ENCODE data around the gene KCNJ16. TPM values are rescaled to one million over a fixed set of nuclear protein-coding genes. Genes with fewer than 3 reads are reported as not detected.

The KCNJ16 gene
- total and polyA plus RNA-seq, 4 donors = 0.35 to 4.0 (median 1.3) TPM

DNA sequence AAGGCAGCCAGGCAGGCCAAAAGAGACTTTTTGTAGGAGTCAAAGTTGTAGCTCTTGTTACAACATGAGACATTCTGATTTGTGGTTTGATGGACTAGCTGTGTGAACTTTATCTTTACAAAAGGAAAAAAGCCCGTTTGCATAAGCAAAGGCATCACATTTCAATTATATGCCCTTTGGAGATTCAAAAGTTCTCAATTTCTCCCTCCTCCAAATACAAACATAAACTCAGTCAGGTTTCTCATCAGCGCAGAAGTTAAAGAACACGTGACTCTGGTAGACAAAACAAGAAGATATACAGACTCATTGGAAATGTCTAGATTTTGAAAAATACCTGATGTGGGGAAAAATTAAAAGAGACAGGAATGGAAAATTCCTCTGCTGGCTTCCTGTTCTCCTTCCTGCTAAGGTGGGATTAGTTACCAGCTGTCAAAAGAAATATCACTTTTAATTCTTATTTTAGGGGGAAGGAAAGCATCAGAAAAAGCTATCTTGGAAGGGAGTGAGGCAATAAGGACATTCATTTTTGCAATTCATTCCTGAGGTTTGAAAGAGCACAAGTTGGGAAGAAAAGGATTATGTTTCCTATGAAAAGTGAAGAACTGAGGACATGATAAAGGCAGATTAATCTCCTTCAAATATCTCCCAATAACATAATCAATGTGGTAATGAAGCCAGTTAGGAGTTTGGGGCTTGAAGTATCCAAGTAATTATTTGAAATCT is 4.6 kb upstream of the KCNJ16 start:
- no peak for DNase-seq
- Histone ChIP-seq H3K27me3 (ENCODE audit: control insufficient read depth in 3 of 3, insufficient read depth in 3 of 3, low read length in 2 of 3) (no peaks in the 10 kb centered on the region), H3K4me1 (ENCODE audit: control insufficient read depth in 5 of 5, insufficient read depth in 5 of 5, low read length in 5 of 5) (peaks cover 0 to 10% (median 0%) of the 10 kb centered on the region in 5 donors), H3K36me3 (ENCODE audit: control insufficient read depth in 4 of 4, insufficient read depth in 4 of 4, low read length in 4 of 4) (no peaks in the 10 kb centered on the region), H3K9me3 (ENCODE audit: control insufficient read depth in 4 of 4, insufficient read depth in 3 of 4, low read length in 3 of 4) (no peaks in the 10 kb centered on the region), H3K9ac (ENCODE audit: insufficient read depth in 1 of 2, low read length in 2 of 2) (no peak overlapping the region), H3K27ac (ENCODE audit: low read depth in 1 of 2, low read length in 1 of 2) (no peak overlapping the region), H3K4me3 (no peak overlapping the region)
- no peak for ATAC-seq (ENCODE audit: insufficient read depth, low FRiP score)
- TF ChIP-seq CTCF (IDR thresholded peaks at IDR 0.05; ENCODE audit: control extremely low read depth, extremely low read depth) = no peak
- 53 to 65% methylated on average over 3 of the region's 3 CpGs for WGBS, 2 donors

DNA sequence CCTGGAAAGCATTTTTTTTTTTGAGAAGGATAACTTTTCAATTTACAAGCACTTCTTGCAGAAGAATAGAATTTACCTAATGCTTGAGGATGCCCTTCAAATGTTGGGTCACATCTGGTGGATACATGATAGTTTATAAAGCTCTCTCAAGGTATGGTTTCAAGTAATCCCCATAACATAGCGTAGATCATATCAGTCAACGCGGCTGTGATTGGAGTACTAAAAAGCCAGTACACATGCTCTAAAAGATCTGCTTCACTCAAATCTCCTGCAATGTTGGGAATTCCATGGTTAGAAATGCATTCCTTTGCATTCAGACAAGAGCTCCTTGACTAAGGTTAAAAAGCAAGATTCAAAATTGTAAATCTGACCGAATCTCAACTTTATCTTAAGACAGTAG is 3.9 kb upstream of the KCNJ16 start:
- H3K27me3 ChIP-seq (ENCODE audit: control insufficient read depth in 3 of 3, insufficient read depth in 3 of 3, low read length in 2 of 3) = no peaks in the 10 kb centered on the region
- ATAC-seq (ENCODE audit: insufficient read depth, low FRiP score) (no peak), DNase-seq (no peak)
- H3K4me3 ChIP-seq = no peak overlapping the region
- H3K9me3 ChIP-seq (ENCODE audit: control insufficient read depth in 4 of 4, insufficient read depth in 3 of 4, low read length in 3 of 4) = no peaks in the 10 kb centered on the region
- H3K9ac ChIP-seq (ENCODE audit: insufficient read depth in 1 of 2, low read length in 2 of 2) = no peak overlapping the region
- no peak for TF ChIP-seq CTCF (IDR thresholded peaks at IDR 0.05; ENCODE audit: control extremely low read depth, extremely low read depth)
- 80 to 90% methylated on average over 4 of the region's 4 CpGs for WGBS, 2 donors
- no peak overlapping the region for H3K27ac ChIP-seq (ENCODE audit: low read depth in 1 of 2, low read length in 1 of 2)
- H3K36me3 ChIP-seq (ENCODE audit: control insufficient read depth in 4 of 4, insufficient read depth in 4 of 4, low read length in 4 of 4) = no peaks in the 10 kb centered on the region
- peaks cover 0 to 10% (median 0%) of the 10 kb centered on the region in 5 donors for H3K4me1 ChIP-seq (ENCODE audit: control insufficient read depth in 5 of 5, insufficient read depth in 5 of 5, low read length in 5 of 5)

DNA sequence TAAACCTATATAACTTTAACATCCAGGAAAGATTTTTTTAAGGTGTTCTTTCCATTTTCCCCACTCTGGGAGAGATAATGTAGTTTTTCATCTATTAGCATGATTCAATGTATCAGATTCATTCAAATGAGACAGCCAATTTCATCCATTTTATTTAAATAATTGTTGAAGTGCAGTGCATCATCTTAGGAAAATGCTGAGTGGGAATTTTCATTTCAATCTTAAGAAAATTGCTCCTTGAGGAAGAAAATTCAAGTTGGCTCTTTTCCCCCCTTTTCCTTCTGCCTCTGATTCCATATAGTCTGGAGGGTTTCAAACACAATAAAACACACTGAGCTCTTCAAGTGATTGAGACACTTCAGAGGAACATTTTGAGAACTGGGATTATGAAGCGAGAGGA is 3.4 kb upstream of the KCNJ16 start:
- no peaks in the 10 kb centered on the region for H3K36me3 ChIP-seq (ENCODE audit: control insufficient read depth in 4 of 4, insufficient read depth in 4 of 4, low read length in 4 of 4)
- peaks cover 0 to 12% (median 0%) of the 10 kb centered on the region in 5 donors for H3K4me1 ChIP-seq (ENCODE audit: control insufficient read depth in 5 of 5, insufficient read depth in 5 of 5, low read length in 5 of 5)
- no peaks in the 10 kb centered on the region for H3K27me3 ChIP-seq (ENCODE audit: control insufficient read depth in 3 of 3, insufficient read depth in 3 of 3, low read length in 2 of 3)
- ATAC-seq (ENCODE audit: insufficient read depth, low FRiP score) = no peak
- DNase-seq = no peak
- H3K9me3 ChIP-seq (ENCODE audit: control insufficient read depth in 4 of 4, insufficient read depth in 3 of 4, low read length in 3 of 4) = no peaks in the 10 kb centered on the region
- H3K27ac ChIP-seq (ENCODE audit: low read depth in 1 of 2, low read length in 1 of 2) = no peak overlapping the region
- TF ChIP-seq CTCF (IDR thresholded peaks at IDR 0.05; ENCODE audit: control extremely low read depth, extremely low read depth) = no peak
- 91 to 95% methylated on average over 1 of the region's 1 CpG for WGBS, 2 donors
- no peak overlapping the region for H3K4me3 ChIP-seq
- H3K9ac ChIP-seq (ENCODE audit: insufficient read depth in 1 of 2, low read length in 2 of 2) = no peak overlapping the region

Measured in lung (tissue), 12 donors.